SK-N-MC (cell line): Measurements from ENCODE around the gene DHRS1.

Experiments
- EZH2 ChIP-seq: fragments of 200-600 bp; sonication (generic); IDR thresholded peaks from one replicate; pipeline ENCODE4 v1.6.1; 2017; ENCODE audit warnings: antibody characterized with exemption
- FOXP2 ChIP-seq: optimal IDR thresholded peaks from 2 replicates; pipeline ENCODE3; 2011; ENCODE audit warnings: mild to moderate bottlenecking, moderate library complexity; ENCODE audit not compliant: insufficient read depth; ENCODE audit errors: extremely low read length, control extremely low read depth
- POLR2AphosphoS5 ChIP-seq: IDR thresholded peaks from 2 replicates; pipeline ENCODE4 v1.6.1; 2012; ENCODE audit warnings: mild to moderate bottlenecking, low read depth, low read length, borderline replicate concordance

- TF ChIP-seq POLR2AphosphoS5: no peak
- TF ChIP-seq EZH2: no peak
- TF ChIP-seq FOXP2: no peak
Observed at GRCh38 chr14:24277606-24278321, 21.8 kb downstream of the DHRS1 start.
